Stimulated activated CD4-positive, alpha-beta T cell treated with anti-CD3 and anti-CD28 coated beads, Interleukin-12 subunit alpha, Interleukin-12 subunit beta, amount 100 ng/mL, for 24 hours (primary cell): ENCODE data around the gene TNIK.

ENCODE experiments used
- DNase-seq, 2 experiments: peaks; one replicate each; pipeline ENCODE4 v3.0.0-alpha.2; 2020; ENCODE audit warnings: low read depth in 2 of 2

The TNIK gene

DNA sequence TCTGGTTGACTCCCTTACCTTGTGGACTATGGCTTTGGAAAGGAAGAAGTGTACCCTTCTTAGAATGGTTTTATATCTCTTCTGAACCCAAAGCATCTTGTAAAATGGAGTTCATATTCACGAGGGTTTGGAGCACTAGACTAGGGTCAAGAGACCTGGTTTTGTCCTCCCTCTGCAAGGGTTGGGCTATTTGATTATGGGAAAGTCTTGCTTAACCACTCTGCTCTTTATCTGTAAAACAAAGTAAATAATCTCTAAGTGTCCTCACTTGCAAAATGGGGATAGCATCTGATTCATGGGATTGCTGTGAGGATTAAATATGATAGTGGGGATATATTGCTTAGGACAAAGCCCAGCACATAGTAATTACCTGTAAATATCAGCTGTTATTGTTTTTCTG is 415.8 kb downstream of the TNIK start:
- no peak for DNase-seq

DNA sequence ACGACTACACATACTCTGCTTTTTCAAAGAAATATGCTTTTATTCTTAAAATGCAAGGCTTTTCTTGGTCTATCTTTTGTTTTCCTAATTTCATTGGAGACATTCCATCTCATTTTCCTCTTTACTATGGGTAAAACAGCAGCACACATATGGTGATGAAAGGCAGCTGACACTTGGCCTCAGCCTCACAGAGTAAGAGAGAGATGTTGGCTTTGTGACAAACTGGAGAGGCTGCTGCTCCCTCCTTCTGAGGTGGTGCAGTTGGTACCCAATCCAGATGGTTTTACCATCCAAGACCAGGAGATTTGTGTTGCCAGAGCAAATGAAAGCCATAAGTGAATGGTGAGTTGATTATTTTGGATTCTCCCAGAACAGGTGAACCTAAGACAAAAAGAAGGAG is 420.5 kb downstream of the TNIK start:
- DNase-seq = no peak

DNA sequence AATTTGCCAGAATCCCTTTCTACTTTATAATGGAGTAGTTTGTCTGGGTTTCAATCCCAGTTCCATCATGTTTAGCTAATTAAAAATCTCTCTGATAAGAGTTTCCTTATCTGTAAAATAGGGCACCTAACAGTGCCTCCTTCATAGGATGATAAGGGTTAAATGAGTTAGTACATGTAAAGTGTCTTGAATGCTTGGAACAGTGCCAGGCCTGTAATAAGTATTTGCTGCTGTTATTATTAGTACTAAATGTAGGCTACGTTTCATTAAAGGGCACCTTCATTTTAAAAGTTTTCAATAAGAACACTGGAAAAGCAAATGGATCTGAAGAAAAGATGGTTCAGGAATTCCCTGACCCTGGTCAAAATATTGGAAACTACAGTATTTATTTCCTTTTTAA is 421.9 kb downstream of the TNIK start:
- no peak for DNase-seq

DNA sequence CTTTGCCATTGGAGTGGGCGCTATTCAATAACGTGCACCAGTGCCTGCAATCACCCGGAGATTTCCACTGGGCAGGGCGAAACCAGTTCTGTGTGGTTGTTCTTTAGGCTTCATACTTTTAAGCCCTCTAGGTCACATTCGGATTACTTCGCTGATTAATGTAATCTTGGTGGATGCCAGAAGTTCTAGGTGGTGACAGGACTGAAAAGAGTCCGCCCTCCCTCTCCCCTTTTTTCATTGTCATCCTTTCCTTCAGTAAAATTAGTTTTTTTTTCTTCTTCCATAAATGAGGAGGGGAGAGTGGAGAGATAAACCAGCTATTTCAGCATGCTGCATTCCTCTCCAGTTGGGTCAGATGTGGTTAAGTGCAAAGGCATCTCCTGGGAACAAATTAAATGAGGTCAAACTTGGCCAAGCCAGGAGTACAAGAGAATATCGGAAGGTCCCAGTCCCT is 431.4 kb downstream of the TNIK start:
- no peak for DNase-seq

DNA sequence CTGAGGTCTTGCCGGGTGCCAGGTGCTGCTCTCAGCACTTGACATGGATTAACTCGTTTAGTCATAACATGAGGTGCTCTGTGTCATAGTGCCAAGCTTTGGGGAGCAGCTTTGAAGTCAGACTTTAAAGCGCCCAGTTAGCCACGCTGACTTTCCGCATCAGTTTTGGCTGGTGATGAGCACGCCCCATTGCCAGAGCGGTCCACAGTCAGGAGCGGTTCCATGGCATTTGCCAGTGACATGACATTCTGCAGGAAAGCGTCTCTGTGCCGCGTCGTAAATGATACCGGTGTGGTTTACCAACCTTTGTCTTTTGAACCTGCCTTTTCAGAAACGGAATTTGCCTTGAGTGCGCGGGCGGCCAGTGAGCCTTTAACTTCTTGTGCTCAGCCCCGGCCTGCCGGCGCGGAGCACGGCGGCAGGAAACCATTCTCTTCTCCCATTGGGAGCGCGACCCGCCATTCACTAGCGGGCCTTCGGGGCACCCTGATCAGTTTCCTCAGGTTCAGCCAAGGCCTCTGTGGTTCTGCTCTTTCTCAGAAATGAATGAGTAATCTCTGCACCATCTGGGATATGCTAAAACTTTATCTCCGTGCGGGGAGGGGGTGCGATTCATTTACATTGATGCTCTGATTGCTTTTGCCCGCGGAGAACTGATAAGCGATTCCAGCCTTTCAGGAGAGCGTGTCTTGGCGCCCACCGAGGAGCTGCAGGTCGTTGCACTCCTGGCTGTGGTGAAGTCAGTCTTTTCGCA is 432.0 kb downstream of the TNIK start:
- peak; percentile 24 to 43 for DNase-seq

DNA sequence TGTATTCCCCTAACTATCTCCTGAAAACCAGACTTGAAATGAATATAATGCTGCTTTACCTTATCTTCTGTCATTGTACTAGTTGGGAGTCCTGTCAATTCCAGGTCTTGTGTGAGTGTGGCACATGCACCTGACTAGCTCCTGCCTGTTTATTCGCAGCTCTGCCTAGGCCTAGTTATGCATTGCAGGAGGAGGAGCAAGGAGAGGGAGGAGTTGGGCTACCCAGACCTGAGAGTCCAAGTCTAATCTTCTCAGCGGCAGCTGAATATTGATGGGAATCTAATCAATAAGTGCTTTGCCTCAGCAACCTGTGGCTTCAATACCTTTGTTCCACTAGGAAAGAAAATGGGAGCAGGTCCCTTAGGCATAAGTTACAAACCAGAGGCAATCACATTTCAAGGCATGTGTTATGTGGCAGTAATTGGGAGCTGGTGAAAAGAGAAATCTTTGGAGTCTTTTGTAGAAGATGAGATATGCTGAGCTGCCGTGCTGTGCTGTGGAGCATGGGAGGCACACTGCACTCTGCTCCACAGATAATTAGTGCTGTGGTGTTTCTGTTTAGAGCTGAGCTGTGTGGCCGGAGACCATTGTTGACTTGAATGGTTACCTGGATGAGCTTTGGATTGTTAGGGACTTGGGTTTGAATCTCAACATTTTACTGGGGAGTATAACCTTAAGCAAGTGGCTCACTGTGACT is 433.5 kb downstream of the TNIK start, which contains the start of gene SLC2A2:
SLC2A2 (minus strand) TSS at position 124 of the 697 bp plus-strand sequence; CDS start at position 74, 50 bp downstream.
- DNase-seq = no peak

DNA sequence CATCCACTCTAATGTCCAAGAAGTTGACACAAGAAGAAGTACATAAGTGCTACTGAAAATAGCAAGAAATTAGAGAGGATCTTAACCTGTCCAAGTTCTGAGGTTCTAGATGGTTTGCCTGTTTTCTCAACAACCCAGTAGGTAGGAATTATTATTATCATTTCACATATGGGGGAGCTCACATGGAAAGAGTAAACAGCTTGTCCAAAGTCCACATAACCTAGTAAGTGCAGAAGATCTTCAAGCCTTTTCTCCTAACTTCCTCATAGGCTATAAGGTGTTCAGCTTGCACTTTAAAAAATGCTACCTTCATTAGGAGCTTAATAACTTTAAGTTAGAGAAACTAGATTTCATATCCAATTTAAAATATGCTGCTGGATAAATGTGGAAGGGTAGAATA is 436.6 kb downstream of the TNIK start:
- no peak for DNase-seq

DNA sequence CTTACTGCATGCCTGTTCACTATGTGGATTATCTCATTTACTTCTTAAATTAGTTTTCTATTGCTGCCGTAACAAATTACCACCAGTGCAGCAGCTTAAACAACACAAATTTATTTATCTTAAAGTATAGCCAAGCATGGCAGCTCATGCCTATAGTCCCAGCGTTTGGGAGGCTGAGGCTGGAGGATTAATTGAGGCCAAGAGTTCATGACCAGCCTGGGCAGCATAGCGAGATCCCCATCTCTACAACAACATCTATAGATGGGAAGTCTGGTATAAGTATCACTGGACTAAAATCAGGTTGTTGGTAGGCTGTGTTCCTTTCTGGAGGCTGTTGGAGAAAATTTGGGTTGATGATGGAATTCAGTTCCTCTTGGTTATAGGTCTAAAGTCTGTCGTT is 438.8 kb downstream of the TNIK start:
- DNase-seq = no peak

DNA sequence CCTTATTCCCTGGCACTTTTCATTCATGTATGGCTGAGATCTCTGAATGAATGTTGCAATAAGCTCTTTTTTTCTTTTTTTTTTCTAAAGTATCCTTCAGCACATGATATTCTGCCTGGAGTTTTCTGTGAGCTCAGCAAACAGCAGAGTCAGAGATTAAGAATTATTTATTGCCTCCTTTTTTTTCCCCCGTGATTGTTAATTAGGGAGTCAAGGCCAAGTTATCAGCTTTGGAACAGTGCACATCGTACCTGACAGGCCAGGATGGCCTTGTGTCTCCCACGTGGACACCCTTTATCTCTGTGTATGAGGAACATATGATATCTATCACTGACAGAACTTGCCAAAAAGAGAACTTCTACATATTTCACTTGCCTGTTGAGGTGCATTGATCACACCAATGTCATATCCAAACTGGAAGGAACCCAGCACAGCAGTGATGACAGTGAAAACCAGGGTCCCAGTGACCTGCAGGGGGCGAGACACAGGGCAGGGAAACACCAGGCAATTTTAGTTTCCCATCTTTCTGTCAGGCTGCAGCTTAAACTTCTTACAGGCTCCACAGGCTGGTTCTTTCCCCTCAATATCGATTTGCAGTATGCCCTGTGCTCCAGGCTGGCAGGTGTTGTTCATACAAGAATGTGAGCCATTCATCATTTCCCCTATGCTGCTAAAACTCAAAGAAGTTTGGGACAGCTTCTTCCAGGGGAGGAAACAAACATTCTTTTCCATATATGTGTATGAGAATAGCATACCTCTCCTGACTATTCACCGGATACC is 441.9 kb downstream of the TNIK start:
- DNase-seq = no peak

DNA sequence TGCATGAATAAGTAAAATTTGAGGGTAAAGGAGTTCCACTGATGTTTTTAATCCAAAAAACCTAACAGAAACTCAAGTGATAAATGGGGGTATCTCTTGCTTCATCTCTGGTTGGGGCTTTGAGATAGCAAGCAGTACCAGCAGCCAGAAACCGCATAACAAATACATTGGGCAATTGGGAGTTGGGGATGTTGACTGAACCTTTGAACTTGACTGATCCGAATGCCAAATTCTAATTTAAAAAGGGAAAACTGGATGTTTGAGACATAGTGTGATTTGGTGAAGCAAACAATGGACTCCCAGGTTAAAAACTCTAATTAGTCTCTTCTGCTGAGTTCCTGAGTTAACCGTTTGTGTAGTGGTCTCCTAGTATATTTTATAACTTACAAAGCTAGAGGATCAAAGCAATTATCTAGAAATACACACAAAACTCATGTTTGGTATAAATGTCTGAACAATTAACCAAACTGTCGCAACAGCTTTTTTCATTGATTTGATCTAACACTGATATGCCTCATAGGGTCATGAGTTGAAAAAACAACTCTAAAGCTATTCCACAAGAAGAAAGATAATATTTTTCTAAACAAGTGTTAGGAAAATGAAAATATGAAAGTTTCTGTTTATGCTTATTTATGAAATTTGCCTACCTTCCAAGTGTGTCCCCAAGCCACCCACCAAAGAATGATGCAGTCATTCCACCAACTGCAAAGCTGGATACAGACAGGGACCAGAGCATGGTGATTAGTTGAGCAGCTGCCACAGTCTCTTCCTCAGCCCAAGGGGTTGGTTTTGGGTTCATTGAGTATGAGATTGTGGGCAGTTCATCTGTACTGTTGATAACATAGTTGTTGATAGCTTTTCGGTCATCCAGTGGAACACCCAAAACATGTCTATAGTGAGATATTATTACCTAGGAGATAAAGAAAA is 446.1 kb downstream of the TNIK start:
- no peak for DNase-seq

DNA sequence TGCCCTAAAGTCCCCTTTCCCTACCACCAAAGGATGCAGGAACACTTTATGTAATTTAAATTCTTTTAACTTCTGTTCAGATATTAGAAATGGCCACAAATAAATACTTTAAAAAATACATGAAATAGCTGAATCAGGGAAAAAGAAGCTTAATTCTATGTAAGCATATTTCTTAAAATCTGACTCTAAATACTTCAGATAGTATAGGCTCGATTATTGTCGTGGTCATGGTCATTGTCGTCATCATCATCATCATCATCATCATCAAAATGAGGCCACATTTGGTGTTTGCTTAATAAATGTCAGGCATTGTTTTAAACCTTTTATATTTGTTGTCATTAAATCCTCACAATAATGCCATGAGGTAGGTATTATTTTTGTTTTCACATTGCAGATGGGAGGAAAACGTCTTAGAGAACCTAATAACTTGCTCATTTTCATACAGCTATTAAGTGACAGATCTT is 448.3 kb downstream of the TNIK start:
- DNase-seq = no peak
